WERI-Rb-1 (cell line): Measurements from ENCODE around the gene SNRPB.

ENCODE experiments used
- DNase-seq: peaks from one replicate; pipeline ENCODE4 v3.0.0-alpha.2; 2020
- H3K27ac ChIP-seq: fragments of 250-450 bp; sonication (Bioruptor Pico); 2 replicates; pipeline ENCODE4 v1.5.1; 2020; ENCODE audit warnings: mild to moderate bottlenecking, moderate library complexity
- H3K27me3 ChIP-seq: fragments of 250-450 bp; sonication (Bioruptor Pico); 2 replicates; pipeline ENCODE4 v1.5.1; 2021; ENCODE audit warnings: mild to moderate bottlenecking, low read depth, moderate library complexity; ENCODE audit not compliant: insufficient read depth, severe bottlenecking
- H3K36me3 ChIP-seq: fragments of 250-450 bp; sonication (Bioruptor Pico); 2 replicates; pipeline ENCODE4 v1.5.1; 2020; ENCODE audit warnings: mild to moderate bottlenecking, moderate library complexity
- H3K4me3 ChIP-seq: 2 replicates; pipeline ENCODE4 v1.5.1; 2011; ENCODE audit warnings: low read depth, mild to moderate bottlenecking, control low read depth, low read length
- H3K9me3 ChIP-seq: fragments of 250-450 bp; sonication (Bioruptor Pico); 2 replicates; pipeline ENCODE4 v1.5.1; 2021; ENCODE audit warnings: mild to moderate bottlenecking, moderate library complexity; ENCODE audit not compliant: severe bottlenecking
- TF ChIP-seq, protein P1 (sequence below): IDR thresholded peaks from 2 replicates; pipeline ENCODE4 v1.5.1; 2011; ENCODE audit warnings: low read depth, mild to moderate bottlenecking, control low read depth, inconsistent platforms, low read length

The SNRPB gene

DNA sequence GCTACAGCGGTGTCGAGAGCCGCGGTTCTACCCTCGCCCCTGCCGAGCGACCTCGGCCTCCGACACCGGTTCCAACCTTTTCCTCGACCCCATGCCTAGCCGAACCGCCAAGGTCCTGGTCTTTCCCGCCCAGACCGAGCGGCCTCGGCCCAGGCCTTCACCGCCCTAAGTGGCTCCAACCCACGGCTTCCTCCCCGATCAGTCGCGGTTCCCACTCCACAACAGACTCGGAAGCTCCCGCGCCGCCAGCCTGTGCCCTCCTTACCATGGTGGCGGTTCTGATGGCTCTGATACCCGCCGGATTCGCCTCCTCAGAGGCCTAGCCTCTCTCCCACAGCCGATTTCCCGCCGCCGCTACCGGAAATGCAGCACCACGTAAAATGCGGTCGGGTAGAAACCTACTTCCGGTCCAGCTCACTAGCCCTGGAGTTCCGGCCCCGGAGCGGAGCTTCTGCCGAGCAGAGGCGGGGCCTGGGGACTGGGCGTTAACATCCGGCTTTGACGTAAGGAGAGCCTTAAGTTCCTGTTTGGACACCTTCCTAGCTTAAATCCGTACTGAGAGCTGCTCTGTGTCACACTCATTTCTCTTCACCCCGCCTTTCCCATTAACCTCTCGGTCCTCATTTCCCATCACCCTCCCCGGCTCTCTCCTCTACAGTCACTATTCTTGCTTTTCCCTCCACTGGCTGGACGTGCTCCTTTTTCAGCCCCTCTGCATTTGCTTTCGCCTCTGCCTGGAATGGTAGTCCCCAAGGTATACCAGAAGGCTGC lies at the start of gene SNRPB:
Gene SNRPB (minus strand): TSS at position 367 of the 771 bp plus-strand sequence. CDS start 99 bp downstream, at position 268.
- peaks cover 48% of the 10 kb centered on the region for H3K36me3 ChIP-seq
- no peaks in the 10 kb centered on the region for H3K27me3 ChIP-seq
- peak; percentile 98 for DNase-seq
- H3K9me3 ChIP-seq: no peaks in the 10 kb centered on the region
- TF ChIP-seq, protein P1, sequence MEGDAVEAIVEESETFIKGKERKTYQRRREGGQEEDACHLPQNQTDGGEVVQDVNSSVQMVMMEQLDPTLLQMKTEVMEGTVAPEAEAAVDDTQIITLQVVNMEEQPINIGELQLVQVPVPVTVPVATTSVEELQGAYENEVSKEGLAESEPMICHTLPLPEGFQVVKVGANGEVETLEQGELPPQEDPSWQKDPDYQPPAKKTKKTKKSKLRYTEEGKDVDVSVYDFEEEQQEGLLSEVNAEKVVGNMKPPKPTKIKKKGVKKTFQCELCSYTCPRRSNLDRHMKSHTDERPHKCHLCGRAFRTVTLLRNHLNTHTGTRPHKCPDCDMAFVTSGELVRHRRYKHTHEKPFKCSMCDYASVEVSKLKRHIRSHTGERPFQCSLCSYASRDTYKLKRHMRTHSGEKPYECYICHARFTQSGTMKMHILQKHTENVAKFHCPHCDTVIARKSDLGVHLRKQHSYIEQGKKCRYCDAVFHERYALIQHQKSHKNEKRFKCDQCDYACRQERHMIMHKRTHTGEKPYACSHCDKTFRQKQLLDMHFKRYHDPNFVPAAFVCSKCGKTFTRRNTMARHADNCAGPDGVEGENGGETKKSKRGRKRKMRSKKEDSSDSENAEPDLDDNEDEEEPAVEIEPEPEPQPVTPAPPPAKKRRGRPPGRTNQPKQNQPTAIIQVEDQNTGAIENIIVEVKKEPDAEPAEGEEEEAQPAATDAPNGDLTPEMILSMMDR: no peak
- peak within 1 kb of the TSS; percentile 100 for H3K4me3 ChIP-seq
- H3K27ac ChIP-seq: peak within 1 kb of the TSS; percentile 98

- no peak for DNase-seq
- no peak overlapping the region for H3K27ac ChIP-seq
- no peaks in the 10 kb centered on the region for H3K27me3 ChIP-seq
- TF ChIP-seq, protein P1: no peak
- H3K4me3 ChIP-seq: no peak overlapping the region
- no peaks in the 10 kb centered on the region for H3K9me3 ChIP-seq
- no peaks in the 10 kb centered on the region for H3K36me3 ChIP-seq
Measured at GRCh38 chr20:2519115-2519809, 48.7 kb upstream of the SNRPB start.

- TF ChIP-seq, protein P1: no peak
- no peak overlapping the region for H3K27ac ChIP-seq
- H3K4me3 ChIP-seq: no peak overlapping the region
- no peaks in the 10 kb centered on the region for H3K27me3 ChIP-seq
- H3K36me3 ChIP-seq: no peaks in the 10 kb centered on the region
- no peaks in the 10 kb centered on the region for H3K9me3 ChIP-seq
- no peak for DNase-seq
Measured at GRCh38 chr20:2518558-2518957, 48.0 kb upstream of the SNRPB start.

- Histone ChIP-seq H3K27ac (no peak overlapping the region), H3K36me3 (no peaks in the 10 kb centered on the region), H3K27me3 (no peaks in the 10 kb centered on the region), H3K4me3 (no peak overlapping the region), H3K9me3 (no peaks in the 10 kb centered on the region)
- no peak for DNase-seq
- TF ChIP-seq, protein P1: no peak
Measured at GRCh38 chr20:2518096-2518495, 47.5 kb upstream of the SNRPB start.

DNA sequence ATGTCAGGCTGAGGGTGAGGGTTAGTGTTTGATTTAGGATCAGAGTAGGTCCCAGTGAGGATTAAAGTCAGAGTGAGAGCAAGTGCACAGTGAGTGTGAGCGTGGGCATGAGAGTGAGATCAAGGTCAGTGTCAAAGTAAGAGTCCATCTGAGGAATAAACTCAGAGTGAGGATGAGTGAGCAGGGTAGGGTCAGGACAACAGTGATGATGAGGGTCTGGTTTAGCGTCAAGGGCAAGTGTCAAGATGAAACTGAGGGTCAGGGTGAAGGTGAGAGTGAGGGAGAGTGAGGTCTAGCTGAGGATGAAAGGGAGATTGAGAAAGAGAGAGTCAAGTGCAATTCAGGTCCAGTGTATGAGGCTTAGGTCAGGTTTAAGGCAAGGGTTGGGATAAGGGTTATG lies 45.8 kb upstream of the SNRPB start:
- Histone ChIP-seq H3K36me3 (no peaks in the 10 kb centered on the region), H3K27ac (no peak overlapping the region)

More for the DNA sequence above, 45.8 kb upstream of the SNRPB start:
- DNase-seq: no peak
- H3K9me3 ChIP-seq: no peaks in the 10 kb centered on the region
- H3K4me3 ChIP-seq: no peak overlapping the region
- no peaks in the 10 kb centered on the region for H3K27me3 ChIP-seq
- TF ChIP-seq, protein P1: no peak
